NOMO-1 treated with DMSO at 0.1 percent for 48 hours (cell line): ENCODE results near the gene MMP17.
"Not testable (repeated sequence)": the region's sequence is repeated elsewhere in the genome, so short reads cannot be mapped to it uniquely, and the experiment has no call there.

Experiments
- DNase-seq: peaks from one replicate; lab custom pipeline; 2025; ENCODE audit not compliant: unreplicated experiment; lab: John Stamatoyannopoulos, UW

The MMP17 gene

DNA sequence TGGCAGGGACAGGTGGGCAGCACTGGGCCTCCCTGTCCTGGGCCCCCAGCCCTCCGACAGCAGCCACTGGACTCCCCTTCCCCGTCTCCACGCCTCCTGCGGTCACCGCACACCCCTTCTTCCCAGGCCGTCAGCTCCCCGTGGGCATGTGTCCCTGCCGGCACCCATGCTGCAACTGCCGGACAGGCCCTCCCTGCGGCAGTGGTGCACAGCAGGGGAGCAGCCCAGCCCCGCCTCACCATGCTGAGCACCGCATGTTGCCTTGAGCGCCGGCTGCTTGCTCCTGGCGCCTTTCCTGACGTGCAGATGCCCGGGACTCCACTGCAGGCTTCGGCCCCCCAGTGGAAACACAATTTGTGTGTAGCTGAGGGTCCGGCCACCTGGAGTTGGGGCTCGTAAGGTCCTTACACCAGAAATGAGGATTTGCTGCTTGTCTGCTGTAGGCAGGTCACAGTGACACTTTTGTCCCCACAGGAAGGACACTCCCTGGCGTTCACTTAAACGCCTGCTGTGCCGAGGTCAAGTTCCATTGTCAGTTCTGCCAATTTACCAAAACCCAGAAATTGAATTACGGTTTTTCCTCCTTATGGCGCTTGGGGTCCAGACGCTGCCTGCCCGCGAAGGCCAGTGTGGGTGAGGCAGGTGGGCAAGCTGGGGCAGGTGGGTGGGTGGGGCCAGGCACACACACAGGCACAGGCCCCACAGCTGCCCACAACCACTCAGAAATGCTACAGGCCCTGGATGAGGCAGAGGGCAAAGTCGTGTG lies 28.2 kb upstream of the MMP17 start:
- no peak for DNase-seq

DNA sequence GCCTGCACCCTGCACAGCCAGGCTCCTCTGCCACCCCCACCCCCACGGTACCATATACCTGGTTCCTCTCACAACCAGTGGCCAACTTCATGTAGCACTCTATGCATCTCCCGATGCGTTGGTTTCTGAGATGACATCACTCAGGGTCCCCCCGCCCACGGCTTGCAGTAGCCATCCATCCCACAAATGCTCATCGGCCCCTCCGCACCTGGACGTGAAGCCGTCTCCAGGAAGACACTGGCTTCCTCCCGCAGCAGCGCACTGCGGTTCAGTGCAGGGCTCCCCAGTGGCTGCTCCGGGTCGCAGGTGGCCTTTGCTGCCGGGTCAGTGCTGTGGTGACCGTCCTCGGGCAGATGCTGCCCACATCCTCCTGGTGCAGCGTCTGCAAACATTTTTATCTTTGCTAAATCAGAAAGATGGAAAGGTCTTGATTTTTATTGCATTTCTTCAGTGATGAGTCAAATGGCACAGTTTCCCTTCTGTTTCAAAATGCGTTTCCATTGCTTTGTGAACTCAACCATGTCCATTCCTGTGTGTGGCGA lies 27.5 kb upstream of the MMP17 start:
- no peak for DNase-seq

DNA sequence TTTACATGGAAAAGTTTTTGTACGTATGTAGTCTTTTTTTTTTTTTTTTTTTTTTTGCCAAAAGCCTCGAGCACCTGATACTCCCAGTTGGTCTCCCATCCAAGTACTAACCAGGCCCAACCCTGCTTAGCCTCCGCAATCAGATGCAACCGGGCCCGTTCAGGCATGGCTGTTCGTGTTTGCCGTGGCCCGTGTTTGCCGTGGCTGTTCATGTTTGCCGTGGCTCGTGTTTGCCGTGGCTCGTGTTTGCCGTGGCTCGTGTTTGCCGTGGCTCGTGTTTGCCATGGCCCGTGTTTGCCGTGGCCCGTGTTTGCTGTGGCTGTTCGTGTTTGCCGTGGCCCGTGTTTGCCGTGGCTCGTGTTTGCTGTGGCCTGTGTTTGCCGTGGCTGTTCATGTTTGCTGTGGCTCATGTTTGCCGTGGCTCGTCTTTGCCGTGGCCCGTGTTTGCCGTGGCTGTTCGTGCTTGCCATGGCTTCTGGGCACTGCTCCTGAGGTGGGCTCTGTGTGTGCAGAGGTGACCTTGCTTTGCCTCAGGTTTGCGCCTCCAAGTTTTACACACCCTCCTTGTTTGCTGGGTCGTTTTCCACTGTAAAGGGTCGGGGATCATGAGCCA lies 26.8 kb upstream of the MMP17 start:
- DNase-seq = no peak

DNA sequence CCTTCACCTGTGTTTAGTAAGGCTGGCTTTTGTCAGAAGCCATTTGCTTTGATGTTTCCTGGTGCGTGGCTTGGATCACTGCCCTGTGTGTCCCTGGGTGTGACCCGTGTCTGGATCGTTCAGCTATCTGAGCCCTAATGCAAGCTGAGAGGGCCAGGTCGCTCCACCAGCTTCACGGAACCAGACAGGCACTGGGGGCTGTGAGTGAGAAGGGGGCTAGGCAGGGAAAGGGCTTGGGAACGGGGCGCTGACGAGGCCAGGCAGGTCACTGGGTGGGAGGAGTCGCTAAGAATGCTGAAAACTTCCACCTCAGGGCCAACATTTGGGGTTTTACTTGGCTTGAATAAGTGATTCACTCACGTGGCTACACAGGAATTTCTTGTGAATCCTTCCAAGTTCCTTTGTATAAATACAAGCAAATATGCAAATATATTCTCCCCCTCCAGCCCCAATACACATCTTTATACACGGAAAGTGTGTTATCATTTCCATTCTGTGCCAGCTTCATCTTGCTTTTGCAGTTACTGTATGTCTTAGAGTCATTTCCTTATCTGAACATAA lies 24.2 kb upstream of the MMP17 start:
- DNase-seq = peak; percentile 14

DNA sequence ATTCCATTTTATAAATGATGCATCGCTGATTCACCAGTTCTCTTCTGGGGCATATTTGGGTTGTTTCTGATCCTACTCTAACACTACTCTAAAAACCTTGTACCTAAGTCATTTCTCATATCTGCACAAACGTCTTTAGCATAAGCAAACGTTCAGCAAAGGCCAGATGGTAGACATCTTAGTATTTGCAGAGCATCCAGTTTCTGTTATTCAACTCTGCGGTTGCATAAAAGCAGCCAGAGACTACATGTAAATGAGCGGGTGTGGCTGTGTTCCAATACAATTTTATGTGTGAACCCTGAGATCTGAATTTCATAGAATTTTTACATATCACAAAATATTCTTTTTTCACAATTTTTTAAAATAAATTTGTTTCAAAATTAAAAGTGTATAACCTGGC lies 22.8 kb upstream of the MMP17 start:
- no peak for DNase-seq

DNA sequence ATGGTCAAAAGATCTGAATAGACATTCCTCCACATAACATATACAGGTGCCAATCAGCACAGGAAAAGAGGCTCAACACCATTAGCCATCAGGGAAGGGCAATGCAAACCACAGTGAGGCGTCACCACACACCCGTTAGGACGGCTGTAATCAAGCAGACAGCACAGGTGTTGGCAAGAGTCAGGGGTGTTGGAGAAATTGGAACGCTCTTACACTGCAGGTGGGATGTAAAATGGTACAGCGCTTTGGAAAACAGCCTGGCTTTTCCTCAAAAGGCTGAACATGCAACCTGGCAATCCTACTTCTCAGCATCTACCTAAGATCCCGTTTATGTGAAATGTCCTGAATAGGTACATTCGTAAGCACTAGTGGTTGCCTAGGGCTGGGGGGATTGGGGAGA lies 21.5 kb upstream of the MMP17 start:
- no peak for DNase-seq

DNA sequence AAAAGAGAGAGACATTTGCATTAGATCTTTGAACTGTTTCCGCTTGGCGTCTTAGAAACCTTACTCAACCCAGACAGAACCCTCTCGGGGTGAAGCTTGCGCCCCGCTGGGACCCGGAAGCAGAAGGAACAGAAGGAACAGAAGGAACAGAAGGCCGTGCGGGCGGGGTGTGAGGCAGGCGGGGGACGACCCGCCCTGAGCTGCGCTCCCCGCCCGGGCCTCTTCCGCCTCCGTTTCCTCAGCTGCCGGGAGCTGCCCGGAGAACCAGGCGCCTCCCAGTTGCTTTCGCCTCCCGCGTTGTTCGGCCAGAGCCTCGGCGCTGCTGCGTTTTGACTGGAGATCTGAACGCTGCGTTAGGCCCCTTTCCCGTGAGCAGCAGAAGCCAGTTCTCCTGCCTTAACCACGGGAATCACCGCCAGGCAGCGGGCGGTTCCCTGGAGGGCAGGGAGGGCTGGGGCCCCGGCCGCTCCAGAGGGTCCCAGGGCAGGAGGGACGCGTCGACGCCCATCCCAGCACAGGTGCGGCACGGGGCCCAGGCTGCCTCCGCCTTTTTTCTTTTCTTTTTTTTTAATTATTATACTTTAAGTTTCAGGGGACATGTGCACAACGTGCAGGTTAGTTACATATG lies 19.3 kb upstream of the MMP17 start:
- DNase-seq = no peak

DNA sequence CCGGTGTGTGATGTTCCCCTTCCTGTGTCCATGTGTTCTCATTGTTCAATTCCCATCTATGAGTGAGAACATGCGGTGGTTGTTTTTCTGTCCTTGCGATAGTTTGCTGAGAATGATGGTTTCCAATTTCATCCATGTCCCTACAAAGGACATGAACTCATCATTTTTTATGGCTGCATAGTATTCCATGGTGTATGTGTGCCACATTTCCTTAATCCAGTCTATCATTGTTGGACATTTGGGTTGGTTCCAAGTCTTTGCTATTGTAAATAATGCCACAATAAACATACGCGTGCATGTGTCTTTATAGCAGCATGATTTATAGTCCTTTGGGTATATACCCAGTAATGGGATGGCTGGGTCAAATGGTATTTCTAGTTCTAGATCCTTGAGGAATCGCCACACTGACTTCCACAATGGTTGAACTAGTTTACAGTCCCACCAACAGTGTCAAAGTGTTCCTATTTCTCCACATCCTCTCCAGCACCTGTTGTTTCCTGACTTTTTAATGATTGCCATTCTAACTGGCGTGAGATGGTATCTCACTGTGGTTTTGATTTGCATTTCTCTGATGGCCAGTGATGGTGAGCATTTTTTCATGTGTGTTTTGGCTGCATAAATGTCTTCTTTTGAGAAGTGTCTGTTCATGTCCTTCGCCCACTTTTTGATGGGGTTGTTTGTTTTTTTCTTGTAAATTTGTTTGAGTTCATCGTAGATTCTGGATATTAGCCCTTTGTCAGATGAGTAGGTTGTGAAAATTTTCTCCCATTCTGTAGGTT lies 18.5 kb upstream of the MMP17 start:
- DNase-seq = not testable (repeated sequence)

DNA sequence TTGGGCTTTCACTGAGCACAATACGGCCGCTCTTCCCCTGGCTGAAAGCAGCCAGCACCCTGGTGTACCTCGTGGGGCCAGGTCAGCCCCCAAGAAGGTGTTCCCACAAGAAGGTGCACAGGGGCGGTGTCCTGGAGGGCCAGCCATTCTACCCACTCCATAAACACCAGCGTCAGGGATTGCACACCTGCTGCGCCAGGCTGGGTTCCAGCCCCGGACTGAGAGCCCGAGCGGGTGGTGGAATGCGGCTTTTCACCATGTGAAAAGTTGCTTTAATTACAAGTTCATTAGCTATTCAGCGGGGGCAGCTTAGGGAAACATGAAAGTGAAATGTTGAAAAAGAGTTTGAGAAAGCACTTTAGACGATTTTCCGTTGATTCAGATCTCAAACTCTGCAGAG lies 17.5 kb upstream of the MMP17 start:
- DNase-seq = no peak

DNA sequence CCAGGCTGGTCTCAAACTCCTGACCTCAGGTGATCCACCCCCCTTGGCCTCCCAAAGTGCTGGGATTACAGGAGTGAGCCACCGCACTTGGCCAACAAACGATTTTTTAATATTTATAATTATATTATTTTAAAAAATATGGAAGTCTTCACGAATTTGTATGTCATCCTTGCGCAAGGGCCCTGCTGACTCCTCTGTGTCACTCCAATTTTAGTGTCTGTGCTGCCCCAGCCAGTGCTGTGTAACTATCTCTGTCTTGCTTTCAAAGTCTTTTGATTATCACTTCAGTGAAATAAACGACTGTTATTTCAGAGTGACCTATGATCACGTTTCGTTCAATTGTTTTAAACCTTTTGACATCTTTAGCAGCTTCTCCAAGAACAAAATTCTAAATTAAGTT lies 13.1 kb upstream of the MMP17 start:
- peak; percentile 7 for DNase-seq

DNA sequence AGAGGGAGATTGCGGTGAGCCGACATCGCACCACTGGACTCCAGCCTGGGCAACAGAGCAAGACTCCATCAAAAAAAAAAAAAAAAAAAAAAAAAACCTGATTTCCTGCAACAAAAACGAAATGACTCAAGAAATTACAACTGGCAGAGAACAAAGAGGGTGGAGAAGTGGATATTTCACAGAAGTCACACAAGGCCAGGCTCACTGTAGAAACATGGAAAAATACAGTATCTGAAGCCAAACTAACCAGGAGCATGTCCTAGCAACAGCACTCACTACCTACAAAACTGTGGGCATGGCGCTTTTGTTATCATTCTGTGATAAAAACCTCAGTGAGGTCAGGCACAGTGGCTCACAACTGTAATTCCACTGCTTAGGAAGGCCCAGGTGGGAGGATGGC lies 11.7 kb upstream of the MMP17 start:
- no peak for DNase-seq

DNA sequence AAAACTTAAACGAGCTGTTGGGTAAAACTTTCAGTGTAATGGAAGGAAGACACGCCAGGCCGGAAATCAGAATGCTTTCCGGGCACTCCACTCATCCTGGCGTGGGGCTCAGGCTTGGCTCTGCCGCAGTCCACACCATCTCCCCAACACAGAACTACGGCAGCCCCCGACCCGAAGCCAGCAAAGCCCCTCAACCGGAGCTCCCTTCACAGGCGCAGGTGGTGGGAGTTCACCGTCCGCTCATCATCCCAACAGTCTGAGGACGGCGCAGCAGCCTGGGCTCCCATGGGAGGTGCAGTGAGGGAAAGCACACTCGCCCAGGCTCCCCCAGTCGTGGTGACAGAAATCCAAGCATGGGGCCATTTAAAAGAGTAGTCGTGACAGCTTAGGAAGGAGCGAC lies 11.0 kb upstream of the MMP17 start:
- DNase-seq = no peak

DNA sequence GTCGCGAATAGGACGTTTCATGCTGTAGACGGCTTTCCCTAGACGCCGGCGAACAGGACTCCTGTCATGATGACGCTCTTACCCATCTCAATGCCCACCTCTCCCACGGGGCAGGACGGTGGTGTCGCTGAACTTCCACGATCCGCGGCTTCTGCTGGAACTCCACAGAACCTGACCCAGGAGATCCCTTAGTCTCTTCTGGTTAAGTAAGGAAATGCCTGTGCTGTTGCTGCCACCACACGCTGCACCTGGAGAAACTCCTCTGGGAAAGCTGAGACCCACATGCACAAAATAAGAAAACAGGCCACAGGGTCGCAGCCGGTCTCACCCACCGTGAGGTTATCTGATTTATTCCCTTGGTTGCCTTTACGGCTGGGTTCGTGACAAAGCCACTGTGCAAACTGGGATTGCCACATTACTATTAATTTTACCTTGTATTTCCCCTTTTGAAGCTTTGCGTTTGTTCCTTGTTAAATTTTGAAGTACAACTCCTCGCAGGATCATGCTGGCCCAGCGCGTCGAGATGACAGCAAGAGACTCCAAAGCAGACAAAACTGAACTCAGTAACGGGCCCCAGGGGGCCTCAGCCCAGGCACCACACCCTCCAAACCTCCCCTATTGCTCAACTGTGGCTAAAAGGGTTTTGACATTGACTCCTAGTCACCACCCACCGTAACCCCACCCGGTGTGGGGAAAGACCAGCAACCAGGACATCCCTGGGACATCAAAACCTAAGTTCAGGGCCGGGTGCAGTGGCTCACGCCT lies 9.2 kb upstream of the MMP17 start:
- peak; percentile 96 for DNase-seq

DNA sequence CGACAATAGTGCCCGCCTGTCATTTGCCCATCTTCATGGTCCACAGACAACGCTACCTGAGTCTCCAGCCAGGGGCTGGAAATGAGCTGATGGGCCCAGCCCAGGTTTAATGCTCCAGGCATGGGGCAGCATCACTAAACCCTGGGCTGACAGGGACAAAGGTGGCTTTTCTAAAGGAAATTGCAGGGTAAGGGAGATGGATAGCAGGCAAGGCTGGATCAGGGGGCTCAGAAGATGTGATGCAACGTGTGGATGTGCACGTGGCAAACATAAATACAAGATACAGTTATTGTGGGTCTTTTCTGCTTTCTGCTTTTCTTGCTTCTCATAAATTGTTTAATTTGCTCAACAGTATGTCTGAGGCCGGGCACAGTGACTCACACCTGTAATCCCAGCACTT lies 3.7 kb upstream of the MMP17 start:
- DNase-seq = no peak

DNA sequence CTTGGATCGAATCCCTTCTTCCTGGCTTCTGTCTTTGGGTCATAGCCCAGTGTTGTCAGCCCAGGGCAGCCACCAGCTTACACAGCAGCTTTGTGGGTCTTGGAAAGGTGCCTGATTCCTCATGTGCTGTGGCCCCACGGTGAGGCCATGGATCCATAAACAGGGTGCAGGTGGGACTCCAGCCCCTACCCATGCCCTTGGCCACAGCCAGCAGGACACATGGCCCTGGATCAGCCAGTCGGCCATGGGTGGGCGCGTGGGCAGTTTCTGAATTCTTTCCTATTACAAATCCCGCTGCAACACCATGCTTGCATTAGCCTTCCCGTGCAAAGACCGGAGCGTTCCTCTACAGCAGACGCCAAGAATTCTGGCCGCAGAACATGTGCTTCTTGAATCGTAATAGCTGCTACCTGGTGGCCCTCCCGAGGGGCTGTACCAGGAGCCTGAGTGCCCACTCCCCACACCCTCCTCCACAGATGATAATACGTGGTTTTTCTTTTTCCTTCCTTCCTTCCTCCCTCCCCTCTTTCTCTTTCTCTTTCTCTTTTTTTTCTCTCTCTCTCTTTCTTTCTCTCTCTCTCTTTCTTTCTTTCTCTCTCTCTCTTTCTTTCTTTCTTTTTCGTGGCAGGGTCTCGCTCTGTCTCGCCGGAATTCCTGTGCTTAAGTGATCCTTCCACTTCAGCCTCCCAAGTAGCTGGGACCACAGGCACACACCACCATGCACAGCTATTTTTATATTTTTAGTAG lies 2.9 kb upstream of the MMP17 start:
- DNase-seq = no peak

DNA sequence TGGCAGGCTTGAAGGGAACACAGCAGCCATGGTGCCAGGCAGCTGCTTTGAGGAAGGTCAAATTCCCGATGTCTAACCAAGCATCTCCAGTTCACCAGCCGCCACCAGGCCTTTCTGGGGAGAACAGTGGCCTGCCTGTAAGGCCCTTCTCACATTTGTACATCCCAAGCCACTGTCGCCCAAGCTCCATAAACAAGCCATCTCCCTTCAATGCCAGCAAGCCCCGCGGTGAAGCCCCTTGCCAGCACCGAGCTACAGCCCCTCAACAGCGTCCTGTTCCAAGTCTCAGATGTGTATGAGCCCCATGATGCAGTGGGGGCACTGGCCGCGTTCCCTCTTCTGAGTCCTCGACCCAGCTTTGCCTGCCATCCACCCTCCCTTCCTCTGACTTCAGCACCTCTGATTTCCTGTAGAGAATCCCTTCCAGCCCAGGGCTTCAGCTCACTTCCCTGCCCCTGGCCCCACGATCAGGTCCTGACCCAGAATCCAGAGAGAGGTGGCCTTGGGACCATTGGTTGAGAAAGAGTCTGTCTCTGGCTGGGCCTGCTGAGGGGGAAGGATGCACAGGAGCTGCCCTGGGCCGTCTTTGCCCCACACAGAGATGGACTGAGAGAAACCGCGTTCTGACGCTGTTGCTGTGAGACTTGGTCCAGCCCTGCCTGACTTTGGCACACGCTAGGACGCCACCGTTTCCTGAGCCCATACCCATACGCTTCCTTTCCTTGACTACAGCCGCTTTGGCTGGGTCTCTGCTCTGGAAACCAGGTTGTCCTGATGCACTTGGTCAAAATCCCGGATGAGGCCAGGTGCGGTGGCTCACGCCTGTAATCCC lies 1.9 kb upstream of the MMP17 start:
- no peak for DNase-seq

DNA sequence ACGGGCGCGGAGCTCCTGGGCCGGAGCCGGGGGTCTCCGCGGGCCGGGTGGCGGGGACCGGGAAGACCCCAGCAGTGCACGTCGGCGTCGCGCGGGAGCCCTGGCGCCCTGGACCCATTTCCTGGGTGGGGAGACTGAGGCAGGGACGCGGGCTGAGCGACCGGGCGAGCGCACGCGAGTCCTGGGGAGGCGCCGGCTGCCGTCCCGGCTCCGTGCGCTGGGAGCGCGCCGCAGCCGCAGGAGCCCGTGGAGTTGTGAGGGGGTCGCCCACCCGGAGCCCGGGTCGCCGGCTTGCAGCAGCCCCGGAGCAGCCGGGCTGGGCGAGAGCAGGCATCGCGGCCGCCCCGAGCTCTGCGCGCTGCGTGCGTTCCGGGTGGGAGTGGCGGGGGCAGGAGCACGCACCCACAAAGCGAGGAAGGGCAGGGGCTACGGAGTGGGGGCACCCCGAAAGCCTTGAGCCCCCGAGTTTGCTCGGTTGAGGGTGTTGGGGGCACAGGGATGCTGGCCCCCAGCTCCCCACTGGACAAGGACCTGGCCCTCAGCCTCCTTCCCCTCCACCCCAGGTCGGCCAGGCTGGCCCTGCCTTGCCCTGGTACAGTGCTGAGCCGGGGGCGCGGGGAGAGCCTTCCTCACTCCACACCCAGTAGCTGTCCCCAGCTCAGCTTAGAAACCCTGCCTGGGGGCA lies 620 bp downstream of the MMP17 start:
- peak; percentile 45 for DNase-seq

DNA sequence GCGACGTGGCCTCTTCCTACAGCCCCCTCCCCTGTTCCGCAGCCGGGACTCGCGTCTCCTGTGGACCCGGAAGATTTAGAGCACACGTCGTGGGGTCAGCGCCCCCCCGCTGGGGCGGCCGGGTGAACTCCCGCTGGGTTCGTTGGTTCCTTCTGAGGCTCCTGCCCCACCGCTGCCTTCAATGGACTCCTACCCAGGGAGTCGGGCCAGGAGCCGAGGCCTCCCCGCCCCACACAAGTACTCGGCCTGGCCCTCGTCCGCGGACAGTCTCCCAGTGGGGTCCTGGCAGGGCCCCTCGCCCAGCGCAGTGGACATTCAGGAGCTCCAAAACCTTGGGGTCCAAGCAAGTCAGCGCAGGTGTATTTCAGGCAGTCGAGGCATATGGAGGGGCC lies 1.2 kb downstream of the MMP17 start:
- peak; percentile 45 for DNase-seq
